ENCODE measurements around the gene GNPNAT1. TPM values are rescaled to one million over a fixed set of nuclear protein-coding genes. Genes with fewer than 3 reads are reported as not detected.

The GNPNAT1 gene
- total and polyA plus RNA-seq, 9 of the 15 experiments (the other 6 are each of a cell fraction or from before 2014, with no cell fraction given), result 15.8 to 27.7 (median 25.3) TPM

- TF ChIP-seq MNT (conservative IDR thresholded peaks at IDR 0.05), result peak; percentile 68 to 79
- TF ChIP-seq, protein P1, sequence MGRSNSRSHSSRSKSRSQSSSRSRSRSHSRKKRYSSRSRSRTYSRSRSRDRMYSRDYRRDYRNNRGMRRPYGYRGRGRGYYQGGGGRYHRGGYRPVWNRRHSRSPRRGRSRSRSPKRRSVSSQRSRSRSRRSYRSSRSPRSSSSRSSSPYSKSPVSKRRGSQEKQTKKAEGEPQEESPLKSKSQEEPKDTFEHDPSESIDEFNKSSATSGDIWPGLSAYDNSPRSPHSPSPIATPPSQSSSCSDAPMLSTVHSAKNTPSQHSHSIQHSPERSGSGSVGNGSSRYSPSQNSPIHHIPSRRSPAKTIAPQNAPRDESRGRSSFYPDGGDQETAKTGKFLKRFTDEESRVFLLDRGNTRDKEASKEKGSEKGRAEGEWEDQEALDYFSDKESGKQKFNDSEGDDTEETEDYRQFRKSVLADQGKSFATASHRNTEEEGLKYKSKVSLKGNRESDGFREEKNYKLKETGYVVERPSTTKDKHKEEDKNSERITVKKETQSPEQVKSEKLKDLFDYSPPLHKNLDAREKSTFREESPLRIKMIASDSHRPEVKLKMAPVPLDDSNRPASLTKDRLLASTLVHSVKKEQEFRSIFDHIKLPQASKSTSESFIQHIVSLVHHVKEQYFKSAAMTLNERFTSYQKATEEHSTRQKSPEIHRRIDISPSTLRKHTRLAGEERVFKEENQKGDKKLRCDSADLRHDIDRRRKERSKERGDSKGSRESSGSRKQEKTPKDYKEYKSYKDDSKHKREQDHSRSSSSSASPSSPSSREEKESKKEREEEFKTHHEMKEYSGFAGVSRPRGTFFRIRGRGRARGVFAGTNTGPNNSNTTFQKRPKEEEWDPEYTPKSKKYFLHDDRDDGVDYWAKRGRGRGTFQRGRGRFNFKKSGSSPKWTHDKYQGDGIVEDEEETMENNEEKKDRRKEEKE (IDR thresholded peaks at IDR 0.05; ENCODE audit: borderline replicate concordance in 1 of 2, control insufficient read depth in 1 of 2, low read depth in 2 of 2, low read length in 1 of 2), result no peak
- TF ChIP-seq PCBP1 (IDR thresholded peaks at IDR 0.05; ENCODE audit: low read depth, low read length, poor library complexity, severe bottlenecking), result no peak
- peak; percentile 88 for TF ChIP-seq ZSCAN29 (IDR thresholded peaks at IDR 0.05)
- TF ChIP-seq, protein P2, sequence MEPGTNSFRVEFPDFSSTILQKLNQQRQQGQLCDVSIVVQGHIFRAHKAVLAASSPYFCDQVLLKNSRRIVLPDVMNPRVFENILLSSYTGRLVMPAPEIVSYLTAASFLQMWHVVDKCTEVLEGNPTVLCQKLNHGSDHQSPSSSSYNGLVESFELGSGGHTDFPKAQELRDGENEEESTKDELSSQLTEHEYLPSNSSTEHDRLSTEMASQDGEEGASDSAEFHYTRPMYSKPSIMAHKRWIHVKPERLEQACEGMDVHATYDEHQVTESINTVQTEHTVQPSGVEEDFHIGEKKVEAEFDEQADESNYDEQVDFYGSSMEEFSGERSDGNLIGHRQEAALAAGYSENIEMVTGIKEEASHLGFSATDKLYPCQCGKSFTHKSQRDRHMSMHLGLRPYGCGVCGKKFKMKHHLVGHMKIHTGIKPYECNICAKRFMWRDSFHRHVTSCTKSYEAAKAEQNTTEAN (CRISPR knock-in tag; IDR thresholded peaks at IDR 0.05), result no peak
- no peak for TF ChIP-seq MYNN (IDR thresholded peaks at IDR 0.05)
- no peak for TF ChIP-seq MYNN (CRISPR knock-in tag; IDR thresholded peaks at IDR 0.05)
- no peak for TF ChIP-seq ELF4 (CRISPR knock-in tag; IDR thresholded peaks at IDR 0.05)
- no peak for TF ChIP-seq PCBP2 (IDR thresholded peaks at IDR 0.05; ENCODE audit: low read depth, low read length, poor library complexity, severe bottlenecking)
- TF ChIP-seq WHSC1 (IDR thresholded peaks at IDR 0.05; ENCODE audit: low read length), result no peak
- no peak for TF ChIP-seq HNRNPLL (IDR thresholded peaks at IDR 0.05; ENCODE audit: low read depth, low read length, poor library complexity, severe bottlenecking)
These were observed at the start of gene GNPNAT1 (continued) for GRCh38 chr14:52791223-52792096.
